Measurements from ENCODE around the gene RMND1.

The RMND1 gene

DNA sequence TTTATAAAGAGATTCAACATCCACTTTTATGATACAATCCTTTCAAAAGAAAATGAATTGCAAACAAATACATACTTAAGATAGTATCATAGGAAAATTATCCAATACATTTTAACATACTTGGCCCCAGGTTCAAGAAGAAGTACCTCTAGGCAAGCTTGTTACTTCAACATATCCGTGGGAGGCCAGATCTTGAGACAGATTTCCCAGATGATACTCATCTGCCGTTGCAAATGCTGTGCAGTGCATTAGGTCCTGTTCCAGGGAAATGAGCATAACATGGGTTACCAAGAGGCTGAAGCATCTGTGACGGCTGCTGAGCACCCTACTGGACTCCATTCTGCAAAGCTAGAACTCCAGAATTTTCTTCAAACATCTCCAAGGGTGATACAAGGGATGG is 15.6 kb downstream of the RMND1 start:
- DNase-seq (ENCODE audit: low read depth), result no peak

DNA sequence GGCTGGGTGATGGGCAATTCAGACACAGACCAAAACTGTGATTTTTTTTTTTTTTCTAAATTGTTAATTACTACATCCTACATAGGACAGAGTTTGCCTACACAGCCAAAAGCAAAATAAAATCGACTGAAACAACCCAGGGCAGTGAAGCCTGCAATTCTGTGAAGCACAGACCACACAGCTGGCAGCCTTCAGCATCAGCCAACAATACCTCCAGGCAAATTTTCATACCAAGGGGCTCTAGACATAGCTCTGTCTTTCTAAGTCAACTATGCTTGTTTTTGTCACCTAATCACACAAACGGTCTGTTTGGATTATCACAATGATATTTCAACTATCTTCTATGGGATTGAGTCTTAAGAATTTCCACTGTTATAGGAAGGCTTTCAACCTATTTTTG is 17.6 kb downstream of the RMND1 start:
- no peak overlapping the region for H3K4me3 ChIP-seq (ENCODE audit: low read depth, low read length)
- TF ChIP-seq, protein P1, sequence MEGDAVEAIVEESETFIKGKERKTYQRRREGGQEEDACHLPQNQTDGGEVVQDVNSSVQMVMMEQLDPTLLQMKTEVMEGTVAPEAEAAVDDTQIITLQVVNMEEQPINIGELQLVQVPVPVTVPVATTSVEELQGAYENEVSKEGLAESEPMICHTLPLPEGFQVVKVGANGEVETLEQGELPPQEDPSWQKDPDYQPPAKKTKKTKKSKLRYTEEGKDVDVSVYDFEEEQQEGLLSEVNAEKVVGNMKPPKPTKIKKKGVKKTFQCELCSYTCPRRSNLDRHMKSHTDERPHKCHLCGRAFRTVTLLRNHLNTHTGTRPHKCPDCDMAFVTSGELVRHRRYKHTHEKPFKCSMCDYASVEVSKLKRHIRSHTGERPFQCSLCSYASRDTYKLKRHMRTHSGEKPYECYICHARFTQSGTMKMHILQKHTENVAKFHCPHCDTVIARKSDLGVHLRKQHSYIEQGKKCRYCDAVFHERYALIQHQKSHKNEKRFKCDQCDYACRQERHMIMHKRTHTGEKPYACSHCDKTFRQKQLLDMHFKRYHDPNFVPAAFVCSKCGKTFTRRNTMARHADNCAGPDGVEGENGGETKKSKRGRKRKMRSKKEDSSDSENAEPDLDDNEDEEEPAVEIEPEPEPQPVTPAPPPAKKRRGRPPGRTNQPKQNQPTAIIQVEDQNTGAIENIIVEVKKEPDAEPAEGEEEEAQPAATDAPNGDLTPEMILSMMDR (IDR thresholded peaks at IDR 0.05; ENCODE audit: low read depth, low read length), result no peak
- TF ChIP-seq POLR2A (IDR thresholded peaks at IDR 0.05; ENCODE audit: extremely low read depth, insufficient read length), result no peak
- no peak for TF ChIP-seq MYC (IDR thresholded peaks at IDR 0.05; ENCODE audit: low read depth, low read length)
- TF ChIP-seq, protein P2, sequence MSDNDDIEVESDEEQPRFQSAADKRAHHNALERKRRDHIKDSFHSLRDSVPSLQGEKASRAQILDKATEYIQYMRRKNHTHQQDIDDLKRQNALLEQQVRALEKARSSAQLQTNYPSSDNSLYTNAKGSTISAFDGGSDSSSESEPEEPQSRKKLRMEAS (IDR thresholded peaks at IDR 0.05; ENCODE audit: low read depth, low read length), result no peak
- DNase-seq (ENCODE audit: low read depth), result no peak

More for the DNA sequence above, 15.6 kb downstream of the RMND1 start:
- H3K4me3 ChIP-seq (ENCODE audit: low read depth, low read length), result no peak overlapping the region
- TF ChIP-seq, protein P2 (IDR thresholded peaks at IDR 0.05; ENCODE audit: low read depth, low read length), result no peak
- TF ChIP-seq, protein P1 (IDR thresholded peaks at IDR 0.05; ENCODE audit: low read depth, low read length), result no peak
- TF ChIP-seq POLR2A (IDR thresholded peaks at IDR 0.05; ENCODE audit: extremely low read depth, insufficient read length) (no peak), MYC (IDR thresholded peaks at IDR 0.05; ENCODE audit: low read depth, low read length) (no peak)

DNA sequence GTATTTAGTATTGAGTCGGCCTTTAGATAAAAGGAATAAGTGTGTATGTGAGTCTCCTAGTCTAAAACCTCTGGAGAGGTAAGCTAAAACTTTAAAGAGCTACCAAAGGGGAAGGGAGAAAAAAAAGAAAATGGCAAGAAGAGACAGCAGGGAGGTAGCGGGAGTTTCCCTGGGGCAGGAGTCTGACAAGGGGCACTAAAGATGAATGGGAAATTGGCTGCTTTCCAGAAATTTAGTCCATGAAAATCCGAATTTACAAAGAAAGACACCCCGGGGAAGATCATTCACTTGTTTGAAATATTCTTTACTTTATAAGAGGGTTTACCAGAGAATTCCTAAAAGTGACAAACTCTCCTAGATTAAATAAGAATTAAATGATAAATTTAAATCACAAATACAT is 19.3 kb downstream of the RMND1 start:
- TF ChIP-seq, protein P2 (IDR thresholded peaks at IDR 0.05; ENCODE audit: low read depth, low read length), result no peak
- TF ChIP-seq MYC (IDR thresholded peaks at IDR 0.05; ENCODE audit: low read depth, low read length), result no peak
- TF ChIP-seq, protein P1 (IDR thresholded peaks at IDR 0.05; ENCODE audit: low read depth, low read length), result no peak
- no peak for TF ChIP-seq POLR2A (IDR thresholded peaks at IDR 0.05; ENCODE audit: extremely low read depth, insufficient read length)
- no peak for DNase-seq (ENCODE audit: low read depth)

DNA sequence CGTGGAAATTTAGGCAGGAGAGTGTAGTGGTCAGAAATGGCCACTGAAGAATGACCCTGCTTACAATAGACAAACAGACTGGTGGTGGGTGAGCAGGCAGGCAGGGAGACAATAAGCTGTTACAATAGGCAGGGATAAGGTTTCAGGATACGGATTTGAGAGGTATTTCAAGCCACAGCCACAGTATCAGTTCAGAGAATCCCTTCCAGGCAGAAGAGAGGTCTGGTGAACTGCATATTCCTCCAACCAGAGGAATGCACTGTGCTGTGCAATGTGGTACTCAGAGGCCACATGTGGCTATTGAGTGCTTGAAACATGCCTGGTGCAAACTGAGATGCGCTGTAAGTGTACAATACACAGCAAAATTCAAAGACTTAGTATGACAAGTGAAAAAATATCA is 20.6 kb downstream of the RMND1 start:
- H3K4me3 ChIP-seq (ENCODE audit: low read depth, low read length), result no peak overlapping the region
- TF ChIP-seq, protein P1 (IDR thresholded peaks at IDR 0.05; ENCODE audit: low read depth, low read length), result no peak
- TF ChIP-seq MYC (IDR thresholded peaks at IDR 0.05; ENCODE audit: low read depth, low read length), result no peak
- TF ChIP-seq POLR2A (IDR thresholded peaks at IDR 0.05; ENCODE audit: extremely low read depth, insufficient read length), result no peak
- TF ChIP-seq, protein P2 (IDR thresholded peaks at IDR 0.05; ENCODE audit: low read depth, low read length), result no peak
- no peak for DNase-seq (ENCODE audit: low read depth)

More for the DNA sequence above, 19.3 kb downstream of the RMND1 start:
- no peak overlapping the region for H3K4me3 ChIP-seq (ENCODE audit: low read depth, low read length)

DNA sequence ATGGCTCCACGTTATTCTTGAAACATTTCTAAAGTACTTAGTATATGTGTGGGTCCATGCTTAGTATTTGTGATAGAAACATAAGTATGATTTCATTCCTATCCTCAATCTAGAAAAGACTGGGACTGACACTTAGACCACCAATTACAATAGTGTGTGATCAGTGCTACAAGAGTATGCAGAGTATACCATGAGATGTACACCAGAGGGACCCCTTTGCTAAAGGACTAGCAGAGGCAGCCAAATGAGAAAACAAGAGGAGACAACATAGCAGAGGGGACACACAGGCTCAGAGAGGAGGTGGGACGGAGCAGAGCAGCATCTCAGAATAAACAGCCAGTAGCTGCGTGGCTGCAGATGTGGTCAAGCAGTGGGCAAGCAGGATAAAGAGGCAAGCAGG is 21.0 kb downstream of the RMND1 start:
- DNase-seq (ENCODE audit: low read depth), result peak; percentile 25
- H3K4me3 ChIP-seq (ENCODE audit: low read depth, low read length), result no peak overlapping the region
- TF ChIP-seq POLR2A (IDR thresholded peaks at IDR 0.05; ENCODE audit: extremely low read depth, insufficient read length) (no peak), MYC (IDR thresholded peaks at IDR 0.05; ENCODE audit: low read depth, low read length) (no peak)
- TF ChIP-seq, protein P1 (IDR thresholded peaks at IDR 0.05; ENCODE audit: low read depth, low read length), result peak; percentile 11
